ENCODE data around the gene FCHO2.

DNA sequence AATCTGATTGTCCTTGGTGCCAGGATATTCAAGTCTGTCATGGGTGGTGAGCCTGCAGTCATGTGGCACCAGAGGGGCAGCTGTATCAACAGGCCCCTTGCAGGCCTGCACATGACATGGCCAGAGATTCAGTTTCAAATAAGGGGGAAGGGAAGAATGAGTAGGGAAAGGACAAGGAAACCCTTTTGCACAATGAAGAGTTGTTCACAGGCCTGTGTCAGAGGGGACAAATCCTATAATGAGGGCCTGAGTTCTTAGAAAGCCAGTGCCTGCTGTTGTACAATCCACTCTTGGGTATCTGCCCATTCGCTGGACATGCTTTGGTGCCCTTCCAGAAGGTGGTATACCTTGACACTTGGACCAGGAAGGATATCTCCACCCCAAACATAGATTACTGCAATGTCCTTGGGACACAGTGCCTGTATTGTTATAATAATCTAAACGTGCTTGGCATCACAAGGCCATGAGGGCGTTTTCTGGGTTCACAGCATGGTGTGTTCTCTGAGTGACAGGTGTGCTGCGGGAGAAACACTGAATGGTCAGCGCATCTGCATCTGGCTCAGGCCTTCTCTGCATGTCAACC lies 162.6 kb downstream of the FCHO2 start:
- TF ChIP-seq, protein P1, sequence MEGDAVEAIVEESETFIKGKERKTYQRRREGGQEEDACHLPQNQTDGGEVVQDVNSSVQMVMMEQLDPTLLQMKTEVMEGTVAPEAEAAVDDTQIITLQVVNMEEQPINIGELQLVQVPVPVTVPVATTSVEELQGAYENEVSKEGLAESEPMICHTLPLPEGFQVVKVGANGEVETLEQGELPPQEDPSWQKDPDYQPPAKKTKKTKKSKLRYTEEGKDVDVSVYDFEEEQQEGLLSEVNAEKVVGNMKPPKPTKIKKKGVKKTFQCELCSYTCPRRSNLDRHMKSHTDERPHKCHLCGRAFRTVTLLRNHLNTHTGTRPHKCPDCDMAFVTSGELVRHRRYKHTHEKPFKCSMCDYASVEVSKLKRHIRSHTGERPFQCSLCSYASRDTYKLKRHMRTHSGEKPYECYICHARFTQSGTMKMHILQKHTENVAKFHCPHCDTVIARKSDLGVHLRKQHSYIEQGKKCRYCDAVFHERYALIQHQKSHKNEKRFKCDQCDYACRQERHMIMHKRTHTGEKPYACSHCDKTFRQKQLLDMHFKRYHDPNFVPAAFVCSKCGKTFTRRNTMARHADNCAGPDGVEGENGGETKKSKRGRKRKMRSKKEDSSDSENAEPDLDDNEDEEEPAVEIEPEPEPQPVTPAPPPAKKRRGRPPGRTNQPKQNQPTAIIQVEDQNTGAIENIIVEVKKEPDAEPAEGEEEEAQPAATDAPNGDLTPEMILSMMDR (IDR thresholded peaks at IDR 0.05; ENCODE audit: extremely low read depth in 1 of 2, insufficient read depth in 1 of 2, low read depth in 1 of 2, low read length in 2 of 2), result no peak
- no peak for TF ChIP-seq POLR2AphosphoS5 (IDR thresholded peaks at IDR 0.05; ENCODE audit: insufficient read depth, low read depth, low read length)
